HCT116 (cell line): Measurements from ENCODE around the gene MAP3K9. TPM values are rescaled to one million over a fixed set of nuclear protein-coding genes. Genes with fewer than 3 reads are reported as not detected.

Experiments
- ATAC-seq: fragments of 200-7000 bp; cut with Tn5 transposase; 2 replicates; pipeline ENCODE4 v1.9.1; 2020; ENCODE audit warnings: mild to moderate bottlenecking, moderate library complexity
- BruUV-seq: library from RNA; stranded (reverse); fragments of 400-500 nt; replicated peaks from 2 replicates; lab custom pipeline; 2021; lab: Mats Ljungman, UMichigan
- CTCF ChIA-PET: fragments of 300-600 bp; sonication (Branson Sonifier 250); formaldehyde crosslinking; loops from one replicate; lab custom pipeline; 2021; ENCODE audit warnings: antibody characterized with exemption; lab: Charles Lee
- POLR2A ChIA-PET: fragments of 300-600, 350-600 bp; sonication (Branson Sonifier 250); formaldehyde crosslinking; loops from one replicate; lab custom pipeline; 2021; ENCODE audit warnings: antibody characterized with exemption; lab: Charles Lee
- RAD21 ChIA-PET, 2 experiments: fragments of 300-600 bp; sonication (Branson Sonifier 250); formaldehyde crosslinking; loops; one replicate each; lab custom pipeline; 2023; ENCODE audit warnings: low total read pairs in 2 of 2; ENCODE audit not compliant: uncharacterized antibody in 2 of 2, unreplicated experiment in 2 of 2, low non-redundant PET in 1 of 2; lab: Charles Lee
- DNase-seq: peaks from one replicate; pipeline ENCODE4 v3.0.0-alpha.2; 2010; ENCODE audit warnings: low read depth, low spot score
- H2AFZ ChIP-seq: fragments of 200-600 bp; shearing (Covaris generic), sonication (generic); 2 replicates; pipeline ENCODE4 v1.6.1; 2017; ENCODE audit warnings: low read depth, mixed run types, mixed read lengths, antibody characterized with exemption, low read length; ENCODE audit not compliant: poor library complexity, severe bottlenecking
- H3K27ac ChIP-seq: 2 replicates; pipeline ENCODE4 v1.5.1; 2012; ENCODE audit warnings: low read depth, low read length
- H3K27me3 ChIP-seq: fragments of 200-600 bp; sonication (generic); 2 replicates; pipeline ENCODE4 v1.6.1; 2016; ENCODE audit warnings: mixed run types, low read length, mixed read lengths; ENCODE audit not compliant: insufficient read depth
- H3K36me3 ChIP-seq, 2 experiments: fragments of 200-500 bp in 1 of 2; fragments of 200-600 bp in 1 of 2; sonication (Bioruptor generic) in 1 of 2; sonication (generic) in 1 of 2; 2 replicates each; pipeline versions ENCODE4 v1.5.1 to v1.6.1; 2014 to 2016; ENCODE audit warnings: low read length in 2 of 2, inconsistent platforms in 1 of 2, mixed read lengths in 1 of 2, mixed run types in 1 of 2; ENCODE audit not compliant: insufficient read depth in 2 of 2, control insufficient read depth in 1 of 2
- H3K4me1 ChIP-seq, 2 experiments: fragments of 200-600 bp in 1 of 2; sonication (generic) in 1 of 2; 2 replicates each; pipeline versions ENCODE4 v1.5.1 to v1.6.1; 2012 to 2017; ENCODE audit warnings: low read length in 2 of 2, inconsistent platforms in 1 of 2, mild to moderate bottlenecking in 1 of 2, mixed read lengths in 1 of 2, mixed run types in 1 of 2, moderate library complexity in 1 of 2; ENCODE audit not compliant: insufficient read depth in 2 of 2, control insufficient read depth in 1 of 2
- H3K4me2 ChIP-seq: fragments of 200-600 bp; sonication (generic); 2 replicates; pipeline ENCODE4 v1.6.1; 2017; ENCODE audit warnings: mixed run types, low read length, mixed read lengths
- H3K4me3 ChIP-seq, 2 experiments: fragments of 200-600 bp in 1 of 2; sonication (generic) in 1 of 2; replicated peaks in 1 of 2; 2 replicates each; pipeline ENCODE4 v1.5.1; 2011 to 2016; ENCODE audit warnings: low read length in 2 of 2, control low read depth in 1 of 2, low read depth in 1 of 2, mild to moderate bottlenecking in 1 of 2, mixed read lengths in 1 of 2, mixed run types in 1 of 2
- H3K79me2 ChIP-seq: fragments of 200-600 bp; sonication (generic); 2 replicates; pipeline ENCODE4 v1.6.1; 2017; ENCODE audit warnings: mild to moderate bottlenecking, mixed run types, low read length, moderate library complexity, mixed read lengths; ENCODE audit not compliant: insufficient read depth
- H3K9ac ChIP-seq: fragments of 200-600 bp; sonication (generic); 2 replicates; pipeline ENCODE4 v1.6.1; 2016; ENCODE audit warnings: low read length, mixed read lengths
- H3K9me2 ChIP-seq: fragments of 200-600 bp; sonication (generic), shearing (Covaris generic); 2 replicates; pipeline ENCODE4 v1.6.1; 2017; ENCODE audit warnings: mixed run types, mild to moderate bottlenecking, moderate library complexity; ENCODE audit not compliant: insufficient read depth
- H3K9me3 ChIP-seq, 2 experiments: fragments of 200-500 bp in 1 of 2; fragments of 200-600 bp in 1 of 2; sonication (Bioruptor generic) in 1 of 2; sonication (generic) in 1 of 2; 2 replicates each; pipeline ENCODE4 v1.6.1; 2014 to 2017; ENCODE audit warnings: low read length in 2 of 2, mixed read lengths in 2 of 2, inconsistent platforms in 1 of 2, low read depth in 1 of 2, mild to moderate bottlenecking in 1 of 2, mixed run types in 1 of 2, moderate library complexity in 1 of 2; ENCODE audit not compliant: control insufficient read depth in 1 of 2, insufficient read depth in 1 of 2
- H4K20me1 ChIP-seq: fragments of 200-600 bp; sonication (generic), shearing (Covaris generic); 2 replicates; pipeline ENCODE4 v1.6.1; 2017; ENCODE audit warnings: mixed run types, mild to moderate bottlenecking, moderate library complexity; ENCODE audit not compliant: insufficient read depth
- CBX3 ChIP-seq: IDR thresholded peaks from 2 replicates; pipeline ENCODE4 v1.6.1; 2012; ENCODE audit warnings: low read depth
- CEBPB ChIP-seq: IDR thresholded peaks from 2 replicates; pipeline ENCODE4 v1.6.1; 2012; ENCODE audit warnings: low read depth
- EGR1 ChIP-seq: IDR thresholded peaks from 2 replicates; pipeline ENCODE4 v1.6.1; 2012; ENCODE audit warnings: low read depth
- ELF1 ChIP-seq: IDR thresholded peaks from 2 replicates; pipeline ENCODE4 v1.6.1; 2012; ENCODE audit warnings: low read depth, borderline replicate concordance
- EZH2 ChIP-seq: fragments of 200-600 bp; sonication (generic); IDR thresholded peaks from 2 replicates; pipeline ENCODE4 v1.6.1; 2017; ENCODE audit warnings: antibody characterized with exemption, mixed run types
- EZH2phosphoT487 ChIP-seq: fragments of 200-600 bp; IDR thresholded peaks from 2 replicates; pipeline ENCODE4 v1.6.1; 2018; ENCODE audit warnings: antibody characterized with exemption, borderline replicate concordance
- JUND ChIP-seq: IDR thresholded peaks from 2 replicates; pipeline ENCODE4 v1.6.1; 2012
- MAX ChIP-seq: IDR thresholded peaks from 2 replicates; pipeline ENCODE4 v1.6.1; 2012
- POLR2A ChIP-seq: IDR thresholded peaks from 2 replicates; pipeline ENCODE4 v1.7.0; 2011; ENCODE audit warnings: borderline replicate concordance; ENCODE audit not compliant: insufficient read depth, insufficient read length; ENCODE audit errors: extremely low read depth
- RAD21 ChIP-seq: IDR thresholded peaks from 2 replicates; pipeline ENCODE4 v1.6.1; 2012; ENCODE audit warnings: low read depth, mild to moderate bottlenecking
- REST ChIP-seq: IDR thresholded peaks from 2 replicates; pipeline ENCODE4 v1.6.1; 2012; ENCODE audit warnings: low read depth
- SIN3A ChIP-seq: IDR thresholded peaks from 2 replicates; pipeline ENCODE4 v1.6.1; 2012; ENCODE audit warnings: low read depth
- SP1 ChIP-seq: IDR thresholded peaks from 2 replicates; pipeline ENCODE4 v1.6.1; 2012; ENCODE audit warnings: low read depth
- SRF ChIP-seq: IDR thresholded peaks from 2 replicates; pipeline ENCODE4 v1.6.1; 2012; ENCODE audit warnings: low read depth
- ZFX ChIP-seq: fragments of 450-650 bp; IDR thresholded peaks from 2 replicates; pipeline ENCODE4 v1.6.1; 2017
- ZNF274 ChIP-seq: fragments of 200-500 bp; sonication (Bioruptor generic); IDR thresholded peaks from 2 replicates; pipeline ENCODE4 v1.6.1; 2014; ENCODE audit warnings: mild to moderate bottlenecking, low read depth, low read length, inconsistent platforms
- intact Hi-C: fragments of 100-400 bp; cut with micrococcal nuclease; formaldehyde crosslinking; loops from 2 replicates; pipeline ENCODE4 v1.10.0; 2022
- total RNA-seq: library from RNA; stranded (reverse); gene quantifications from one replicate; pipeline ENCODE4 v1.2.1, GENCODE V29; 2021; ENCODE audit not compliant: unreplicated experiment

Gene MAP3K9
- total RNA-seq, 1 experiment from 2014 or later: 11.7 TPM

- H3K9ac ChIP-seq: no peak overlapping the region
- no peaks in the 10 kb centered on the region for H3K27me3 ChIP-seq
- no peaks in the 10 kb centered on the region for H3K79me2 ChIP-seq
- intact Hi-C loops: no loop called here
- H4K20me1 ChIP-seq: no peaks in the 10 kb centered on the region
- RAD21 ChIA-PET: no interaction called here
- 0 out of 4 replicates have a peak, but pooled peaks cover 0 to 3% of the 10 kb centered on the region in 2 experiments for H3K4me1 ChIP-seq
- TF ChIP-seq REST (no peak), SP1 (no peak), CBX3 (no peak), SRF (no peak), JUND (no peak), POLR2A (no peak), ZFX (no peak), EZH2phosphoT487 (no peak), ELF1 (no peak), ZNF274 (no peak), SIN3A (no peak), CEBPB (no peak), RAD21 (no peak), EGR1 (no peak), EZH2 (no peak), MAX (no peak)
- H2AFZ ChIP-seq: no peak overlapping the region
- BruUV-seq: no TSS peak
- no peaks in the 10 kb centered on the region for H3K9me2 ChIP-seq
- no peak overlapping the region for H3K4me3 ChIP-seq
- no peaks in the 10 kb centered on the region for H3K36me3 ChIP-seq
- H3K4me2 ChIP-seq: no peak overlapping the region
- CTCF ChIA-PET: no interaction called here
- DNase-seq (no peak), ATAC-seq (no peak)
- POLR2A ChIA-PET: no interaction called here
- H3K27ac ChIP-seq: no peak overlapping the region
- no peaks in the 10 kb centered on the region for H3K9me3 ChIP-seq
These were observed 123.7 kb downstream of the MAP3K9 start for GRCh38 chr14:70685474-70686197.
